ENCODE data around the gene MAG.

- TF ChIP-seq POLR2A (IDR thresholded peaks at IDR 0.05; ENCODE audit: borderline replicate concordance, extremely low read depth, insufficient read depth, insufficient read length) (no peak), JUND (IDR thresholded peaks at IDR 0.05) (no peak), POLR2AphosphoS5 (IDR thresholded peaks at IDR 0.05; ENCODE audit: low read depth, low read length) (no peak), TCF7L2 (IDR thresholded peaks at IDR 0.05; ENCODE audit: borderline replicate concordance, extremely low read depth, insufficient read depth, insufficient read length) (no peak), SP1 (IDR thresholded peaks at IDR 0.05; ENCODE audit: low read depth) (no peak), EZH2 (IDR thresholded peaks at IDR 0.05) (no peak), SIN3A (IDR thresholded peaks at IDR 0.05; ENCODE audit: low read depth) (no peak), RAD21 (IDR thresholded peaks at IDR 0.05; ENCODE audit: low read depth) (no peak), EGR1 (IDR thresholded peaks at IDR 0.05; ENCODE audit: low read depth) (no peak), YY1 (IDR thresholded peaks at IDR 0.05; ENCODE audit: extremely low read depth, insufficient replicate concordance, low read depth, low read length) (no peak), CEBPB (IDR thresholded peaks at IDR 0.05; ENCODE audit: low read depth) (no peak)
- TF ChIP-seq, protein P1, sequence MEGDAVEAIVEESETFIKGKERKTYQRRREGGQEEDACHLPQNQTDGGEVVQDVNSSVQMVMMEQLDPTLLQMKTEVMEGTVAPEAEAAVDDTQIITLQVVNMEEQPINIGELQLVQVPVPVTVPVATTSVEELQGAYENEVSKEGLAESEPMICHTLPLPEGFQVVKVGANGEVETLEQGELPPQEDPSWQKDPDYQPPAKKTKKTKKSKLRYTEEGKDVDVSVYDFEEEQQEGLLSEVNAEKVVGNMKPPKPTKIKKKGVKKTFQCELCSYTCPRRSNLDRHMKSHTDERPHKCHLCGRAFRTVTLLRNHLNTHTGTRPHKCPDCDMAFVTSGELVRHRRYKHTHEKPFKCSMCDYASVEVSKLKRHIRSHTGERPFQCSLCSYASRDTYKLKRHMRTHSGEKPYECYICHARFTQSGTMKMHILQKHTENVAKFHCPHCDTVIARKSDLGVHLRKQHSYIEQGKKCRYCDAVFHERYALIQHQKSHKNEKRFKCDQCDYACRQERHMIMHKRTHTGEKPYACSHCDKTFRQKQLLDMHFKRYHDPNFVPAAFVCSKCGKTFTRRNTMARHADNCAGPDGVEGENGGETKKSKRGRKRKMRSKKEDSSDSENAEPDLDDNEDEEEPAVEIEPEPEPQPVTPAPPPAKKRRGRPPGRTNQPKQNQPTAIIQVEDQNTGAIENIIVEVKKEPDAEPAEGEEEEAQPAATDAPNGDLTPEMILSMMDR (IDR thresholded peaks at IDR 0.05 in 2 of 3, conservative IDR thresholded peaks at IDR 0.05 in 1 of 3; ENCODE audit: borderline replicate concordance in 1 of 3, insufficient read depth in 1 of 3, low read depth in 2 of 3, low read length in 2 of 3) = no peak
- TF ChIP-seq, protein P2, sequence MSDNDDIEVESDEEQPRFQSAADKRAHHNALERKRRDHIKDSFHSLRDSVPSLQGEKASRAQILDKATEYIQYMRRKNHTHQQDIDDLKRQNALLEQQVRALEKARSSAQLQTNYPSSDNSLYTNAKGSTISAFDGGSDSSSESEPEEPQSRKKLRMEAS (IDR thresholded peaks at IDR 0.05) = no peak
These were observed at the start of gene MAG for GRCh38 chr19:35291916-35292315.

Measured in HCT116 (cell line).